ENCODE results near the gene SIK3.

SIK3 gene

DNA sequence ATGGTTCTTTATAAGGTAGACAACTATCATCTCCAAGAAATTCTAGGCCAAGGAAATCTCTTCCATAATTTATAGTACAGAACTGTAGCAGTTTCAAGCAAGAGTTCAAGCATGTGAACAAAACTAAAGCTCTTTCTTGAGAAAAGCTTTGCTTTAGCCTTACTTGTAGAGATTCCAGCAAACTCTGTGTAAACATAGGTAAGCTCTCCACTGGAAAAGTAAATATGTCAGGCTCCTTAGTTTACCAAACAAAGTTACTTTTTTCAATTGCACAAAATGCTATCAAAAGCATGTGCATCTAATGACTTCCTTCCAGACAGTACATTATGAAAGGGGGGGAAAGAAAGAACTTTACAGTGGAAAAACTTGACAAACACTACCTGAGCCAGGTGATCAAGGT, 125.0 kb downstream of the SIK3 start:
- Histone ChIP-seq H3K79me2 (ENCODE audit: insufficient read depth, low read length) (peaks cover 9% of the 10 kb centered on the region; the same call in 1 of the 2 replicates), H3K36me3 (ENCODE audit: insufficient read depth, low read length) (no peaks in the 10 kb centered on the region), H3K9ac (ENCODE audit: low read depth, low read length) (no peak overlapping the region), H3K4me2 (ENCODE audit: insufficient read depth, low read length) (no peak overlapping the region), H3K4me3 (ENCODE audit: low read depth in 1 of 2, low read length in 2 of 2) (no peak overlapping the region), H3K9me3 (ENCODE audit: insufficient read depth, low read length, severe bottlenecking) (no peaks in the 10 kb centered on the region), H3K27ac (ENCODE audit: low read length) (no peak overlapping the region), H2AFZ (ENCODE audit: low read depth, low read length) (no peak overlapping the region), H3K4me1 (ENCODE audit: insufficient read depth, low read length) (no peaks in the 10 kb centered on the region), H4K20me1 (ENCODE audit: insufficient read depth, low read length) (peaks cover 14% of the 10 kb centered on the region; the same call in 1 of the 2 replicates), H3K27me3 (ENCODE audit: insufficient read depth, low read length, poor library complexity) (no peaks in the 10 kb centered on the region)
- ATAC-seq (ENCODE audit: insufficient read depth, low read depth) (no peak), DNase-seq (no peak)
- TF ChIP-seq CTCF (IDR thresholded peaks at IDR 0.05; ENCODE audit: borderline replicate concordance, extremely low read depth, low read length, poor library complexity, severe bottlenecking) (no peak), EZH2 (IDR thresholded peaks at IDR 0.05; ENCODE audit: borderline replicate concordance, low read depth, low read length, severe bottlenecking) (no peak)

- no peak overlapping the region for H2AFZ ChIP-seq (ENCODE audit: low read depth, low read length)
- H3K27me3 ChIP-seq (ENCODE audit: insufficient read depth, low read length, poor library complexity), result no peaks in the 10 kb centered on the region
- no peaks in the 10 kb centered on the region for H3K9me3 ChIP-seq (ENCODE audit: insufficient read depth, low read length, severe bottlenecking)
- TF ChIP-seq EZH2 (IDR thresholded peaks at IDR 0.05; ENCODE audit: borderline replicate concordance, low read depth, low read length, severe bottlenecking) (no peak), CTCF (IDR thresholded peaks at IDR 0.05; ENCODE audit: borderline replicate concordance, extremely low read depth, low read length, poor library complexity, severe bottlenecking) (no peak)
- no peaks in the 10 kb centered on the region for H3K4me1 ChIP-seq (ENCODE audit: insufficient read depth, low read length)
- peaks cover 15% of the 10 kb centered on the region for H4K20me1 ChIP-seq (ENCODE audit: insufficient read depth, low read length)
- H3K36me3 ChIP-seq (ENCODE audit: insufficient read depth, low read length), result no peaks in the 10 kb centered on the region
- H3K27ac ChIP-seq (ENCODE audit: low read length), result no peak overlapping the region
- no peak overlapping the region for H3K9ac ChIP-seq (ENCODE audit: low read depth, low read length)
- no peak overlapping the region for H3K4me3 ChIP-seq (ENCODE audit: low read depth in 1 of 2, low read length in 2 of 2)
- DNase-seq (no peak), ATAC-seq (ENCODE audit: insufficient read depth, low read depth) (no peak)
- H3K79me2 ChIP-seq (ENCODE audit: insufficient read depth, low read length), result peaks cover 9% of the 10 kb centered on the region; the same call in 1 of the 2 replicates
- H3K4me2 ChIP-seq (ENCODE audit: insufficient read depth, low read length), result no peak overlapping the region
These were observed 125.5 kb downstream of the SIK3 start for GRCh38 chr11:116972691-116973090.

DNA sequence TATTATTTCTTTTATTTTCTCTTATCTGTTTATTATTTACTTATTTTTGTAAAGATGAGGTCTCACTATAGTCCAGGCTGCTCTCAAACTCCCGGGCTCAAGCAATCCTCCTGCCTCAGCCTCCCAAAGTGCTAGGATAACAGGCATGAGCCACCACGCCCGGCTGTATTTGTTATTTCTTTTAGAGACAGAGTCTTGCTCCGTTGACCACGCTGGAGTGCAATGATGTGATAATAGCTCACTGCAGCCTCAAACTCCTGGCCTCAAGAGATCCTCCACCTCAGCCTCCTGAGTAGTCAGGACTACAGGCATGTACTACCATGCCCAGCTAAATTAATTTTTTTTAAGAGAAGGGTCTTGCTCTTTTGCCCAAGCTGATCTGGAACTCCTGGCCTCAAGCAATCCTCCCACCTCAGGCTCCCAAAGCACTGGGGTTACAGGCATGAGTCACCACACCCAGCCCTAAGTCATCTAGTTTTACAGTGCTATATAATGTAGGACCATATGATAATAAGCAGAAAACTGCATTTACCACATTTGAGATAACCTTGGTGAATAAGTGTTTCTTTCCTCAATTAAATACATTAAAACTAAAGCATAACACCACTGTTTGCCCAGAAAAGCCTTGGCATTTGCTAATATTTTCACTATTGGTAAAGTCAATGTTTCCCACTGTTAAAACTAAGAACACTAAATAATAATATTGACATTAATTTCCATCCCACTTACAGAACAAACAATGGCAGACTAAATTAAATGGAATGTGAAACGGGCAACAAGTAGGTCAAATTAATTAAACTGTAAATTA, 127.5 kb downstream of the SIK3 start:
- Histone ChIP-seq H4K20me1 (ENCODE audit: insufficient read depth, low read length) (peaks cover 19% of the 10 kb centered on the region), H3K27ac (ENCODE audit: low read length) (no peak overlapping the region), H3K4me3 (ENCODE audit: low read depth in 1 of 2, low read length in 2 of 2) (no peak overlapping the region), H3K9ac (ENCODE audit: low read depth, low read length) (no peak overlapping the region), H3K9me3 (ENCODE audit: insufficient read depth, low read length, severe bottlenecking) (no peaks in the 10 kb centered on the region), H3K79me2 (ENCODE audit: insufficient read depth, low read length) (peaks cover 14% of the 10 kb centered on the region; the same call in 1 of the 2 replicates), H3K27me3 (ENCODE audit: insufficient read depth, low read length, poor library complexity) (no peaks in the 10 kb centered on the region), H3K4me2 (ENCODE audit: insufficient read depth, low read length) (no peak overlapping the region), H3K36me3 (ENCODE audit: insufficient read depth, low read length) (no peaks in the 10 kb centered on the region), H2AFZ (ENCODE audit: low read depth, low read length) (no peak overlapping the region), H3K4me1 (ENCODE audit: insufficient read depth, low read length) (no peaks in the 10 kb centered on the region)
- TF ChIP-seq CTCF (IDR thresholded peaks at IDR 0.05; ENCODE audit: borderline replicate concordance, extremely low read depth, low read length, poor library complexity, severe bottlenecking) (no peak), EZH2 (IDR thresholded peaks at IDR 0.05; ENCODE audit: borderline replicate concordance, low read depth, low read length, severe bottlenecking) (no peak)
- ATAC-seq (ENCODE audit: insufficient read depth, low read depth) (no peak), DNase-seq (no peak)
